Activated naive CD4-positive, alpha-beta T cell (primary cell): ENCODE data around the gene TRPV2.

Experiments used
- DNase-seq, 4 experiments: peaks; one replicate each; lab custom pipeline; 2025; lab: John Stamatoyannopoulos, UW

TRPV2 gene

GRCh38 chr17:16406742-16407674, 8.4 kb upstream of the TRPV2 start:
- DNase-seq = no peak

- no peak for DNase-seq
Measured at GRCh38 chr17:16407911-16408588, 7.3 kb upstream of the TRPV2 start.

GRCh38 chr17:16417399-16417798, 2.0 kb downstream of the TRPV2 start:
- no peak for DNase-seq

- DNase-seq = no peak
Measured at GRCh38 chr17:16417896-16418684, 2.7 kb downstream of the TRPV2 start.

GRCh38 chr17:16418685-16419068, 3.3 kb downstream of the TRPV2 start:
- no peak for DNase-seq

- no peak for DNase-seq
Measured at GRCh38 chr17:16419074-16419928, 3.9 kb downstream of the TRPV2 start.

GRCh38 chr17:16419929-16420271, 4.5 kb downstream of the TRPV2 start:
- DNase-seq = peak in 1 of 4 experiments; percentile 21

- DNase-seq = no peak
Measured at GRCh38 chr17:16422416-16422815, 7.0 kb downstream of the TRPV2 start.

GRCh38 chr17:16423226-16423872, 8.0 kb downstream of the TRPV2 start:
- DNase-seq = no peak

- DNase-seq = no peak
Measured at GRCh38 chr17:16425202-16425601, 9.8 kb downstream of the TRPV2 start.

- no peak for DNase-seq
Measured at GRCh38 chr17:16425698-16426659, 10.6 kb downstream of the TRPV2 start.

- DNase-seq = no peak
Measured at GRCh38 chr17:16427020-16427419, 11.6 kb downstream of the TRPV2 start.

GRCh38 chr17:16428098-16428882, 12.9 kb downstream of the TRPV2 start:
- peak in 3 of 4 experiments; percentile 20 to 40 (median 33) for DNase-seq

- DNase-seq = no peak
Measured at GRCh38 chr17:16429083-16429482, 13.7 kb downstream of the TRPV2 start.

- no peak for DNase-seq
Measured at GRCh38 chr17:16430650-16431049, 15.3 kb downstream of the TRPV2 start.

GRCh38 chr17:16432017-16432416, 16.6 kb downstream of the TRPV2 start:
- DNase-seq = no peak

- DNase-seq = no peak
Measured at GRCh38 chr17:16433514-16433913, 18.1 kb downstream of the TRPV2 start.

GRCh38 chr17:16434662-16435061, 19.3 kb downstream of the TRPV2 start:
- DNase-seq = no peak
